ENCODE data around the gene CACNG8. TPM values are rescaled to one million over a fixed set of nuclear protein-coding genes. Genes with fewer than 3 reads are reported as not detected.

The CACNG8 gene
- total RNA-seq, result under 1 TPM in 1 of 4 donors, not detected in 3; under 0.01 TPM
- polyA plus RNA-seq, result under 1 TPM in 1 of 3 donors, not detected in 2; 0.03 TPM

- Histone ChIP-seq H3K27ac (no peak within 1 kb of the TSS), H3K27me3 (peaks cover 17 to 94% (median 59%) of the 10 kb centered on the region in 3 donors), H3K4me1 (no peaks in the 10 kb centered on the region), H3K36me3 (no peaks in the 10 kb centered on the region), H3K9me3 (no peaks in the 10 kb centered on the region), H3K4me3 (no peak within 1 kb of the TSS)
- intact Hi-C loops (cut with DNase I), result no loop called here
- no peak for DNase-seq
- WGBS, 2 donors, result 4 to 19% methylated on average over 54 to 55 of the region's 55 CpGs
- no peak for TF ChIP-seq POLR2AphosphoS5 (IDR thresholded peaks at IDR 0.05)
- TF ChIP-seq EP300 (IDR thresholded peaks at IDR 0.05), result no peak
- TF ChIP-seq POLR2A (IDR thresholded peaks at IDR 0.05), result no peak
- TF ChIP-seq, protein P1, sequence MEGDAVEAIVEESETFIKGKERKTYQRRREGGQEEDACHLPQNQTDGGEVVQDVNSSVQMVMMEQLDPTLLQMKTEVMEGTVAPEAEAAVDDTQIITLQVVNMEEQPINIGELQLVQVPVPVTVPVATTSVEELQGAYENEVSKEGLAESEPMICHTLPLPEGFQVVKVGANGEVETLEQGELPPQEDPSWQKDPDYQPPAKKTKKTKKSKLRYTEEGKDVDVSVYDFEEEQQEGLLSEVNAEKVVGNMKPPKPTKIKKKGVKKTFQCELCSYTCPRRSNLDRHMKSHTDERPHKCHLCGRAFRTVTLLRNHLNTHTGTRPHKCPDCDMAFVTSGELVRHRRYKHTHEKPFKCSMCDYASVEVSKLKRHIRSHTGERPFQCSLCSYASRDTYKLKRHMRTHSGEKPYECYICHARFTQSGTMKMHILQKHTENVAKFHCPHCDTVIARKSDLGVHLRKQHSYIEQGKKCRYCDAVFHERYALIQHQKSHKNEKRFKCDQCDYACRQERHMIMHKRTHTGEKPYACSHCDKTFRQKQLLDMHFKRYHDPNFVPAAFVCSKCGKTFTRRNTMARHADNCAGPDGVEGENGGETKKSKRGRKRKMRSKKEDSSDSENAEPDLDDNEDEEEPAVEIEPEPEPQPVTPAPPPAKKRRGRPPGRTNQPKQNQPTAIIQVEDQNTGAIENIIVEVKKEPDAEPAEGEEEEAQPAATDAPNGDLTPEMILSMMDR (IDR thresholded peaks at IDR 0.05), result no peak
These were observed at the start of gene CACNG8 for GRCh38 chr19:53962887-53963431. Gene CACNG8, plus strand, starts transcription at chr19:53962937.

- no peak overlapping the region for H3K4me3 ChIP-seq
- H3K36me3 ChIP-seq, result no peaks in the 10 kb centered on the region
- WGBS, 2 donors, result 56 to 62% methylated on average over 8 of the region's 8 CpGs
- peaks cover 0 to 3% (median 0%) of the 10 kb centered on the region in 4 donors for H3K4me1 ChIP-seq
- H3K9me3 ChIP-seq, result no peaks in the 10 kb centered on the region
- no peak overlapping the region for H3K27ac ChIP-seq
- peaks cover 15 to 51% (median 36%) of the 10 kb centered on the region in 3 donors for H3K27me3 ChIP-seq
- DNase-seq, result no peak
- intact Hi-C loops (cut with DNase I), result no loop called here
- TF ChIP-seq POLR2AphosphoS5 (IDR thresholded peaks at IDR 0.05), result no peak
- no peak for TF ChIP-seq POLR2A (IDR thresholded peaks at IDR 0.05)
- TF ChIP-seq EP300 (IDR thresholded peaks at IDR 0.05), result no peak
- TF ChIP-seq, protein P1 (IDR thresholded peaks at IDR 0.05), result no peak
These were observed 47.7 kb upstream of the CACNG8 start for GRCh38 chr19:53915000-53915399.

- Histone ChIP-seq H3K27ac (no peak overlapping the region), H3K4me3 (no peak overlapping the region), H3K9me3 (no peaks in the 10 kb centered on the region), H3K27me3 (peaks cover 7 to 41% (median 26%) of the 10 kb centered on the region in 3 donors), H3K36me3 (no peaks in the 10 kb centered on the region), H3K4me1 (no peaks in the 10 kb centered on the region)
- intact Hi-C loops (cut with DNase I), result no loop called here
- TF ChIP-seq, protein P1 (IDR thresholded peaks at IDR 0.05), result no peak
- TF ChIP-seq POLR2AphosphoS5 (IDR thresholded peaks at IDR 0.05) (no peak), EP300 (IDR thresholded peaks at IDR 0.05) (no peak), POLR2A (IDR thresholded peaks at IDR 0.05) (no peak)
- no peak for DNase-seq
- WGBS, 2 donors, result 55 to 77% methylated on average over 6 of the region's 6 CpGs
These were observed 46.7 kb upstream of the CACNG8 start for GRCh38 chr19:53916004-53916403.

- no peak overlapping the region for H3K27ac ChIP-seq
- peaks cover 3 to 27% (median 15%) of the 10 kb centered on the region in 3 donors for H3K27me3 ChIP-seq
- intact Hi-C loops (cut with DNase I), result no loop called here
- no peaks in the 10 kb centered on the region for H3K4me1 ChIP-seq
- H3K4me3 ChIP-seq, result no peak overlapping the region
- H3K36me3 ChIP-seq, result no peaks in the 10 kb centered on the region
- H3K9me3 ChIP-seq, result no peaks in the 10 kb centered on the region
- WGBS, 2 donors, result 84 to 92% methylated on average over 7 of the region's 7 CpGs
- no peak for TF ChIP-seq POLR2A (IDR thresholded peaks at IDR 0.05)
- no peak for TF ChIP-seq POLR2AphosphoS5 (IDR thresholded peaks at IDR 0.05)
- TF ChIP-seq, protein P1 (IDR thresholded peaks at IDR 0.05), result no peak
- no peak for DNase-seq
These were observed 45.4 kb upstream of the CACNG8 start for GRCh38 chr19:53917356-53917755.

GRCh38 chr19:53927739-53928138, 35.0 kb upstream of the CACNG8 start:
- Histone ChIP-seq H3K4me1 (no peaks in the 10 kb centered on the region), H3K9me3 (no peaks in the 10 kb centered on the region), H3K36me3 (no peaks in the 10 kb centered on the region), H3K27me3 (no peaks in the 10 kb centered on the region), H3K4me3 (no peak overlapping the region), H3K27ac (no peak overlapping the region)
- intact Hi-C loops (cut with DNase I), result no loop called here
- 38 to 42% methylated on average over 8 of the region's 8 CpGs for WGBS, 2 donors
- DNase-seq, result no peak
- TF ChIP-seq, protein P1 (IDR thresholded peaks at IDR 0.05), result no peak
- TF ChIP-seq POLR2AphosphoS5 (IDR thresholded peaks at IDR 0.05) (no peak), EP300 (IDR thresholded peaks at IDR 0.05) (no peak), POLR2A (IDR thresholded peaks at IDR 0.05) (no peak)
